Right renal cortex interstitium (tissue), 3 donors: ENCODE measurements around the gene FNDC3B. TPM values are rescaled to one million over a fixed set of nuclear protein-coding genes. Genes with fewer than 3 reads are reported as not detected.
"Not testable (repeated sequence)": the region's sequence is repeated elsewhere in the genome, so short reads cannot be mapped to it uniquely, and the experiment has no call there.

Experiments used
- DNase-seq, 3 donors: peaks; one replicate each; pipeline ENCODE4 v3.0.0-alpha.2; 2013; ENCODE audit warnings: low read depth in 3 of 3, low spot score in 2 of 3
- polyA plus RNA-seq, 3 donors: library from polyadenylated mRNA; unstranded; fragments of 120-200 nt; gene quantifications; one replicate each; pipeline ENCODE4 v1.2.1, GENCODE V29; 2013; ENCODE audit not compliant: insufficient read length in 3 of 3

FNDC3B gene
- polyA plus RNA-seq, 3 donors, result 60.2 to 64.6 (median 62.3) TPM

- DNase-seq, result no peak
These were observed 188.1 kb downstream of the FNDC3B start for GRCh38 chr3:172227340-172228035.

DNA sequence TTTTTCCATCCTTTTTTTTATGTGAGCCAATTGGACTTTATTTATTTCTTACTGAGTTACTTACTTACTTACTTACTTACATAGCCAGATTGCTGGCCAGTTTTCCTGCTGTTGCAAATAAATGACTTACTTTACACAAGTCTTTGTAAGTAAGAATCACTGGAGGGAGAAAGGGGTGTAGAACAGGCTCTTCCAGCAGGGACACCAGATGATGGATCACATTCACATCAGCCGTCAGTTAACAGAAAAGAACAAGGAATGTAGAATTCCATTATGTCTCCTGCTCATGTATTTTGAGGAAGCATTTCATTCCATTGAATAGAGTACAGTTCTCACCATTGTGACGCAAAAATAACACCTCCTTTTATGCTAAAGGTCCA lies 188.6 kb downstream of the FNDC3B start:
- no peak for DNase-seq

DNA sequence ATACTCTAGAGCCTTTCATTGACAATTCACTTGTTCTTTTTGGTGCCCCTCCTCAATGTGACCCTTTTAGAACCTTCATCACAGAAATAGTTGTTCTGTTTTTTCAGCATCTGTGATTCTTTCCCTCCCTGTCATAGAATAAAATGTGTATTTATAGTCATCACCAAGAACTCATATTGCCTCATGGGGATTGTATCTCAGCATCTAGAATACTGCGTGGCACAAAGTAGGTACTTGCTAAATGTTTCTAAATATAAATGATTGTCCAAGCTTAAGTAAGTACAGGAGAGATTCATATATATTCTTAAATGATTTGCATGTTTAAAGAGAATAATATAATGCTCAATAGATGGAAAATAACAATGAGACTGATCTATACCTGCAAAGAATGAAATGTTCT lies 190.1 kb downstream of the FNDC3B start:
- no peak for DNase-seq

GRCh38 chr3:172231318-172231901 lies 192.0 kb downstream of the FNDC3B start:
- DNase-seq, result no peak

- no peak for DNase-seq
These were observed 193.3 kb downstream of the FNDC3B start for GRCh38 chr3:172232579-172233212.

DNA sequence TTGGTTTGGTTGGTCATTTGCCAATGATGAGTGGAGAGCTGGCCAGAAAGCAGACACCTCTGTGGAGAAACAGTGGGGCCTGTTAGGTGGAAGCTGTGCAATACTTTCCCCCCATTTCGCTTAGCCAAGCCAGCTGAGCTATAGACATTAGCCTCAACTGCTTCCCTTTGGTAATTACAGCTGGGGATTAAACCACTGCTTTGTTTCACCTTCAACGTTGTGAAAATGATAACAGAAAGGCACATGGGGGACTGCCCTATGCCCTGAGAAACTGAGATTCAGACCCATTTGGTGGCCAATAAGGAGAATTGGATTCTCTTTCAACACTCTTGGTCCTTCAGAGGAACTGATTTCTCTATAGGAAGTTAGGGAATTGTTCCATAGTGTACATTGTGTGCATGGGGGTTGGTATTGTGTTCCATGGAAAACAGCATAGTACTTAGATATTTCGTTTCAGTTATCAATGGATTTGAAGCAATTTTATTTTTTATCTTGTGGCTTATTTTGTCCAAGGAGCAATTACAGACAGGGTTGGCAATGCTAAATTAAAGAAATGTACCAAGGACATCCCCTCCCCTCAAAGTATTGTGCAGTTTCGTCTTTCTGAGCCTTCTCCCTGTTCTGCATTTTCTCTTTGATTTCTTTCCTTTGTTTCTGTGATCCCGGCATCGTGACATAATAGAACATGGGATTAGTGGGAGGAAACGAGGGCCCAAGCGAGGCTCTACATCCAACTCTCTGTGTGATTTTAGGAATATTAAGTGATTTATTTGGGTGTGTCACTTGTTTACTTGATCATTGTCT lies 194.3 kb downstream of the FNDC3B start:
- no peak for DNase-seq

DNA sequence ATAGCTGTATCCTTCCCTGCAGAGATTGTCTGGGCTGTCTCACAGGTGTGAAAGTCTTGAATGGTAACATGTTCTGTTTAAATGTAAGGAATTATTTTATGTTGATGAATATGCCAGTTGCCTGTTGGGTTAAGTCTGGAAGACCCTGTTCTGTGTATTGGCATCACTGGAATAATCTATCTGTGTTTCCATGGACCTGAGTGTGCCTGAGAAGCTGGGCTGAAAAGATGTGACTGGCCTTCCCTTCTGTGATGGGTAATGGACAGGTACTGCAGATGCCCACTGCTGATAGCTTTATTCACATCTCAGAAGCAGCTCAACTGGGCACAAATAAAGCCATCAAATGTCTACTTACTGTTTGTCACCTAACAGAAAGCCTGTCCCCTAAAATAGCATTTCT lies 196.3 kb downstream of the FNDC3B start:
- DNase-seq, result no peak

GRCh38 chr3:172236771-172237742 lies 197.7 kb downstream of the FNDC3B start:
- no peak for DNase-seq

DNA sequence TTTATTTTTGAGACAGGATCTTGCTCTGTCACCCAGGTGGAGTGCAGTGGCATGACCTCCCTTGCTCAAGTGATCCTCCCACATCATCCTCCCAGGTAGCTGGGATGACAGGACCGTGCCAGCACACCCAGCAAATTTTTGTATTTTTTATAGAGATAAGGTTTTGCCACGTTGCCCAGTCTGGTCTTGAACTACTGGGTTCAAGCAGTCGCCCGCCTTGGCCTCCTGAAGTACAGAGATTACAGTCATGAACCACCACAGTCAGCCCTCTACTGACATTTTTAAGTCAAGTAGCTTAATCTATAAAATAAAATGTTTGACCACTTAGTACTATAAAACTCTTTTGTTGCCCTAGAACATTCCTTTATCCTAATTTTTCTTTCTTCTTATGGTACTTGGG lies 198.8 kb downstream of the FNDC3B start:
- no peak for DNase-seq

DNA sequence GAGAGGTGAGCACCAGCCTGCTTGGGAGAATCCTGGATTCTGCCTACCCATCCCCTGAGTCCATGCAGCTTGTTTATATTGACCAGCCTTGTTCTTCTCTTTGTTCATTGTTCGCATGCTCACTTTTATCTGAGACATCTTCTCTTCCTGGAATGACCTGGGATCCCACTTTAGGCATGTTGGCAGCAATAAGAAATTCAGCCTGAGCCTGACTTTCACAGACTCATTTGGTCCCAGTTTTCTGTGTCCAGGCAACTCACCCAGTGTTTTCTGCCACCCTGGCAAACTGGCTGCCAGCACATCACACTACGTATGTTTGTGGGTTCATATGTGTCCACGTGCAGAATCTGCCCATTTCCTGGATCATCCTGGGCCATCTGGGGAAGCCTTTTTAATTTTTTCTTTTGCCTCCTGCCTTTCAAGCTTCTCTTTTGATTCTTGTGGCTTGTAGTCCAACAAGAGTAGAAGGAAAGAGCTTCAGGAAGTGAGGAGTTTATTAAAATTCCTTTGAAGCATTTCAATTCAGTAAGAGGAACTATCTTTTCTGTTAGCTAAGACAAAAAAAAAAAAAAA lies 199.9 kb downstream of the FNDC3B start:
- no peak for DNase-seq

- no peak for DNase-seq
These were observed 202.0 kb downstream of the FNDC3B start for GRCh38 chr3:172241405-172241804.

DNA sequence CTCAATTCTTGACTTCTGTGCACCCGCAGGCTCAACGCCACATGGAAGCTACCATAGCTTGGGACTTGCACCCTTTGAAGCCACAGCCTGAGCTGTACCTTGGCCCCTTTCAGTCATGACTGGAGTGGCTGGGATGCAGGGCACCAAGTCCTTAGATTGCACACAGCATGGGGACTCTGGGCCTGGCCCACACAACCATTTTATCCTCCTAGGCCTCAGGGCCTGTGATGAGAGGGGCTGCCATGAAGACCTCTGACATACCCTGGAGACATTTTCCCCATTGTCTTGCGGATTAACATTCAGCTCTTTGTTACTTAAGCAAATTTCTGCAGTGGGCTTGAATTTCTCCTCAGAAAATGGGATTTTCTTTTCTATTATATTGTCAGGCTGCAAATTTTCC lies 203.1 kb downstream of the FNDC3B start:
- DNase-seq, result not testable (repeated sequence)

DNA sequence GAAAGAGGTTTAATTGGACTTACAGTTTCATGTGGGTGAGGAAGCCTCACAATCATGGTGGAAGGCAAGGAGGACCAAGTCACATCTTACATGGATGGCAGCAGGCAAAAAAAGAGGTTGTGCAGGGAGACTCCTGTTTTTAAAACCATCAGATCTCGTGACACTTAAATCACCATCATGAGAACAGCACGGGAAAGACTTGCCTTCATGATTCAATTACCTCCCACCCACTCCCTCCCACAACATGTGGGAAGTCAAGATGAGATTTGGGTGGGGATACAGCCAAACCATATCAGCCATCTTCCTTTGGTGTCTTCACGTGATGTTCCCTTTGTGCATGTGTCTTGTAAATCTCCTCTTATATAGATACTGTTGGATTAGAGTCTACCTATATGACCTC lies 204.0 kb downstream of the FNDC3B start:
- DNase-seq, result not testable (repeated sequence)

DNA sequence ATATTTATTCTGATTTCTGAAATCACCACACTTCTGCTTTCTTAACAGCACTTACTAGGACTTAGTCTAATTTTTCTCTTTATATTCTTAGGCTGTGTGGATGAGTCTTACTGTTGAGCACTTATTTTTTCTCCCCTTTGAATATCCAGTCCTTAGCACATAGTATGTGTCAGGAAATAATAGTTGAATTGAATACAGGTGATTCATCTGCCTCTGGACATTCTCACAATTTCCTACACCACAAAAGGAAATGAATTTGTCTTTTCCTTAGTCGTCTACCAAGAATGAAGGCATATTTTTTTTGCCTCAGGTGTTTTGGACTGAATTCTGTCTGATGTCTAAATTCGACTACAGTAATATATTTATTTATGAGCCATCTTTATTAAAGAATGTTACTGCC lies 204.6 kb downstream of the FNDC3B start:
- DNase-seq, result no peak

GRCh38 chr3:172245241-172245640 lies 205.9 kb downstream of the FNDC3B start:
- no peak for DNase-seq

DNA sequence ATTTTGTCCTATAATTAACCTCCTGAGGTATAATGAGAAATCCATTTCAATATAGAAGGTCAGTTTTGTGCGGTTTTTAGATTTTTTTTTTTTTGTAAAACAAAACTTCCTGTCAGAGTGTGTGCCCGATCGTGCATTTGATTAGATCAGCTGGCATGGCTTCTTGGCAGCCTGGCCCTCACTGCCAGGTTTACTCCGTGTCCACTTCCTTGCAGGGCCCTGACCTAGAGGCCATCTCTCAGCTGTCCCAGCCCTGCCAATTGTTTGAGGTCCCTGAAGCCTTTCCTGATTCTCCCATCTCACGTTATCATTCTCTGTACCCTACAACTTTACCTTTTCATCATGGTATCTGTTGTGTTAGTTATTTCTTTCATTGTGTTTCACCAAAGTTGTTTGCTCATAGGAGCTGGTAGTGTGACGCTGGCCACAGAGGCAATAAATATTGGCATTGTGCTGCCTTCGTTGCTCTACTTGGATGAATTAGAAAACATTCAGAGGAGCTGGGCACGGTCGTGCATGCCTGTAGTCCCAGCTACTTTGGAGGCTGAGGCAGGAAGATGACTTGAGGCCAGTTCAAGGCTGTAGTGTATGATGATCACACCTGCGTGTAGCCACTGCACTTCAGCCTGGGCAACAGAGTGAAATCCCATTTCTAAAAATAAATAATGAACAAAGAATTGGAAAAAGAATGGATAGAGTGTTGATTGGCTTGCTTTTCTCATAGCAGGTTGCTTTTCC lies 206.9 kb downstream of the FNDC3B start:
- DNase-seq, result no peak

GRCh38 chr3:172247525-172248274 lies 208.3 kb downstream of the FNDC3B start:
- DNase-seq, result no peak

GRCh38 chr3:172249039-172249438 lies 209.7 kb downstream of the FNDC3B start:
- no peak for DNase-seq
